Nephron progenitor cell (in vitro differentiated cells): ENCODE results near the gene TROAP.

ENCODE experiments used
- DNase-seq: peaks from one replicate; pipeline ENCODE4 v3.0.0; 2021
- H3K27ac Mint-ChIP-seq: 2 replicates; pipeline ENCODE4 v1.8.0; 2021; ENCODE audit warnings: mild to moderate bottlenecking, moderate library complexity, mixed read lengths
- H3K27me3 Mint-ChIP-seq: 2 replicates; pipeline ENCODE4 v1.8.0; 2021; ENCODE audit warnings: mild to moderate bottlenecking, low read depth, mixed read lengths; ENCODE audit not compliant: poor library complexity
- H3K36me3 Mint-ChIP-seq: 2 replicates; pipeline ENCODE4 v1.8.0; 2021; ENCODE audit warnings: low read depth, mixed read lengths
- H3K4me1 Mint-ChIP-seq: 2 replicates; pipeline ENCODE4 v1.8.0; 2021; ENCODE audit warnings: mixed read lengths
- H3K4me3 Mint-ChIP-seq: 2 replicates; pipeline ENCODE4 v1.8.0; 2021; ENCODE audit warnings: mild to moderate bottlenecking, moderate library complexity, mixed read lengths
- H3K9me3 Mint-ChIP-seq: 2 replicates; pipeline ENCODE4 v1.8.0; 2021; ENCODE audit warnings: mild to moderate bottlenecking, moderate library complexity, mixed read lengths
- TF ChIP-seq, protein P1 (sequence below): fragments of 200-600 bp; sonication (generic); IDR thresholded peaks from 2 replicates; pipeline ENCODE4 v1.5.0; 2021; ENCODE audit warnings: antibody characterized with exemption

The TROAP gene

GRCh38 chr12:49327887-49328286, 4.8 kb downstream of the TROAP start:
- Mint-ChIP-seq H3K9me3 (no peaks in the 10 kb centered on the region), H3K4me1 (peaks cover 29% of the 10 kb centered on the region), H3K36me3 (peaks cover 36% of the 10 kb centered on the region), H3K4me3 (no peak overlapping the region), H3K27me3 (peaks cover 17% of the 10 kb centered on the region), H3K27ac (no peak overlapping the region)
- TF ChIP-seq, protein P1, sequence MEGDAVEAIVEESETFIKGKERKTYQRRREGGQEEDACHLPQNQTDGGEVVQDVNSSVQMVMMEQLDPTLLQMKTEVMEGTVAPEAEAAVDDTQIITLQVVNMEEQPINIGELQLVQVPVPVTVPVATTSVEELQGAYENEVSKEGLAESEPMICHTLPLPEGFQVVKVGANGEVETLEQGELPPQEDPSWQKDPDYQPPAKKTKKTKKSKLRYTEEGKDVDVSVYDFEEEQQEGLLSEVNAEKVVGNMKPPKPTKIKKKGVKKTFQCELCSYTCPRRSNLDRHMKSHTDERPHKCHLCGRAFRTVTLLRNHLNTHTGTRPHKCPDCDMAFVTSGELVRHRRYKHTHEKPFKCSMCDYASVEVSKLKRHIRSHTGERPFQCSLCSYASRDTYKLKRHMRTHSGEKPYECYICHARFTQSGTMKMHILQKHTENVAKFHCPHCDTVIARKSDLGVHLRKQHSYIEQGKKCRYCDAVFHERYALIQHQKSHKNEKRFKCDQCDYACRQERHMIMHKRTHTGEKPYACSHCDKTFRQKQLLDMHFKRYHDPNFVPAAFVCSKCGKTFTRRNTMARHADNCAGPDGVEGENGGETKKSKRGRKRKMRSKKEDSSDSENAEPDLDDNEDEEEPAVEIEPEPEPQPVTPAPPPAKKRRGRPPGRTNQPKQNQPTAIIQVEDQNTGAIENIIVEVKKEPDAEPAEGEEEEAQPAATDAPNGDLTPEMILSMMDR = no peak
- DNase-seq = no peak

DNA sequence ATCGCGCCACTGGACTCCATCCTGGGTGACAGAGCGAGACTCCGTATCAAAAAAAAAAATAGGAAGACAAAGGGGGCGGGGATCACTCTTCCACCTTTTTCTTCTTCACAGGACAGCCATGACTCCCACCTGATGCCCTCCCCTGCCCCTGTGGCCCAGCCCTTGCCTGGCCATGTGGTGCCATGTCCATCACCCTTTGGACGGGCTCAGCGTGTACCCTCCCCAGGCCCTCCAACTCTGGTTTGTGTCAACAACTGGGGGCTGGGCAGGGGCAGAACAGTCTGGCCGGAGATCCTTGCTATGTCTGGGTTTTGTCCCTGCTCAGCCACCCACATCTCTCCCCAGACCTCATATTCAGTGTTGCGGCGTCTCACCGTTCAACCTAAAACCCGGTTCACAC, 5.8 kb downstream of the TROAP start:
- Mint-ChIP-seq H3K4me1 (peaks cover 19% of the 10 kb centered on the region), H3K9me3 (no peaks in the 10 kb centered on the region), H3K27ac (no peak overlapping the region), H3K27me3 (peaks cover 24% of the 10 kb centered on the region), H3K4me3 (no peak overlapping the region), H3K36me3 (peaks cover 36% of the 10 kb centered on the region)
- TF ChIP-seq, protein P1 = no peak
- DNase-seq = no peak

GRCh38 chr12:49330032-49330619, 7.1 kb downstream of the TROAP start:
- peaks cover 37% of the 10 kb centered on the region for H3K27me3 Mint-ChIP-seq

GRCh38 chr12:49330631-49331379, 7.8 kb downstream of the TROAP start:
- peaks cover 35% of the 10 kb centered on the region for H3K36me3 Mint-ChIP-seq
- TF ChIP-seq, protein P1 = no peak
- H3K4me3 Mint-ChIP-seq = no peak overlapping the region
- H3K9me3 Mint-ChIP-seq = no peaks in the 10 kb centered on the region
- peaks cover 12% of the 10 kb centered on the region for H3K4me1 Mint-ChIP-seq
- no peak for DNase-seq
- peaks cover 44% of the 10 kb centered on the region for H3K27me3 Mint-ChIP-seq
- H3K27ac Mint-ChIP-seq = no peak overlapping the region

More at GRCh38 chr12:49330032-49330619, 7.1 kb downstream of the TROAP start:
- Mint-ChIP-seq H3K4me1 (peaks cover 12% of the 10 kb centered on the region), H3K9me3 (no peaks in the 10 kb centered on the region), H3K27ac (no peak overlapping the region), H3K36me3 (peaks cover 36% of the 10 kb centered on the region), H3K4me3 (no peak overlapping the region)
- no peak for DNase-seq
- TF ChIP-seq, protein P1 = no peak

- H3K9me3 Mint-ChIP-seq = no peaks in the 10 kb centered on the region
- H3K27me3 Mint-ChIP-seq = peaks cover 49% of the 10 kb centered on the region
- H3K27ac Mint-ChIP-seq = no peak overlapping the region
- peaks cover 31% of the 10 kb centered on the region for H3K36me3 Mint-ChIP-seq
- TF ChIP-seq, protein P1 = peak; percentile 73
- peak; percentile 75 for DNase-seq
- peaks cover 12% of the 10 kb centered on the region for H3K4me1 Mint-ChIP-seq
- no peak overlapping the region for H3K4me3 Mint-ChIP-seq
Measured at GRCh38 chr12:49331380-49332222, 8.5 kb downstream of the TROAP start.
